ENCODE measurements around the gene STUM. TPM values are rescaled to one million over a fixed set of nuclear protein-coding genes. Genes with fewer than 3 reads are reported as not detected.

The STUM gene
- total RNA-seq, 1 experiment from 2014 or later = 0.03 TPM

GRCh38 chr1:226542623-226543103 is 5.9 kb upstream of the STUM start:
- H3K27ac ChIP-seq = no peak overlapping the region
- H3K27me3 ChIP-seq (replicated peaks) = peaks cover 18% of the 10 kb centered on the region
- no peaks in the 10 kb centered on the region for H3K4me1 ChIP-seq (replicated peaks)
- no peak for DNase-seq (ENCODE audit: low read depth in 1 of 2, low spot score in 2 of 2)
- no peaks in the 10 kb centered on the region for H3K36me3 ChIP-seq
- no peak overlapping the region for H3K4me3 ChIP-seq
- H3K9me3 ChIP-seq (replicated peaks) = no peaks in the 10 kb centered on the region

DNA sequence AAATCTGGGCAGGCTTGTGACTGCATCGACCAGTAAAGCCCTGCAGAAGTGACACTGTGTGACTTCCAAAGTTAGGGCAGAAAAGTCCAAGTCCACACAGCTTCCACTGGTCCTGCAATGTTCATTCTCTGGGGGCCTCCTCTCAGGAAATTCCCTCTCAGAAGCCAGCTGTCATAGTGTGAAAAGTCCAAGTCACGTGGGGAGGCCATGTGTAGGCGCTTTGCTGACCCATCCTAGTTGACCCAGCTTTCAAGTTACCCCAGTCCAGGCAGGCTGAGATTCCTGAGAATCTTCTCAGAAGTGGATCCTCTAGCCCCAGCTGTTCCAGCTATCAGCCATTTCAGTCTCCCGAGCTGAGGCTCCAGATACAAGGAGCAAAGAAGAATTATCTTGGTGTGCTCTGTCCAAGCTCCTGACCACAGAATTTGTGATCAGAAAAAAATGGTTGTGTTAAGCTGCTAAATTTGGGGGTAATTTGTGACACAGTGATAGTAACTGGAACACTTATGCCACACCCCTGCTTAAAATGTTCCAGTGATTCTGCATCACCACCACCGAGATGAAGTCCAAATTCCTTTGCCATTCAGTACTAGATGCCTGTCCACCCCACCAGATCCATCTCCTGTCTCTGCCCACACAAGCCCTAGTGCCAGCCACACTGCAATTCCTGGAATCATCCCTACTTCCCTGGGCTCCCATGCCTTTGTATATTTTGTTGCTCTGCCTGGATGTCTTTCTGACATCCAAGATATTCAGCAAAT is 2.5 kb upstream of the STUM start:
- Histone ChIP-seq H3K4me1 (replicated peaks) (peaks cover 18% of the 10 kb centered on the region), H3K4me3 (no peak overlapping the region), H3K9me3 (replicated peaks) (peaks cover 8% of the 10 kb centered on the region), H3K27me3 (replicated peaks) (peaks cover 42% of the 10 kb centered on the region), H3K36me3 (no peaks in the 10 kb centered on the region), H3K27ac (no peak overlapping the region)
- no peak for DNase-seq (ENCODE audit: low read depth in 1 of 2, low spot score in 2 of 2)

DNA sequence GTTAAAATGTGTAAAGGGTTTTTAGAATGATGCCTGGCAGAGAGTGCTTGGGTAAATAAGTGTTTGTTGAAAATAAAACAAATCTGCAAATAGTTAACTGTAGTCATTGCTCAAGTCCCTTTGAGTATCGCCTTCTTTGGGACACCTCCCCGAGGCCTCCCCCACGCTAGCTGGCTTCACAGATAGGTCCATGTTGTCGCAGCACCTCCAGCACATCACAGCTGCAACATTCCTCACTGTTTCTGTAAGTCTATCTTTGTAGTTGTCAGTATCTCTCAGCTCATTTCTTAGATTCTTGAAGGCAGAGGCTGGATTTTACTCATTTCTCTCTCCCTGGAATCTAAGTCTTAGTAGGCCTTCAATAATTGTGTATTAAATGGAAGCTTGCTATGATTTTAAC is 1.6 kb upstream of the STUM start:
- H3K4me3 ChIP-seq = no peak overlapping the region
- H3K27ac ChIP-seq = no peak overlapping the region
- DNase-seq (ENCODE audit: low read depth in 1 of 2, low spot score in 2 of 2) = no peak
- H3K27me3 ChIP-seq (replicated peaks) = peaks cover 48% of the 10 kb centered on the region
- peaks cover 8% of the 10 kb centered on the region for H3K9me3 ChIP-seq (replicated peaks)
- H3K4me1 ChIP-seq (replicated peaks) = peaks cover 18% of the 10 kb centered on the region
- H3K36me3 ChIP-seq = no peaks in the 10 kb centered on the region

- Histone ChIP-seq H3K9me3 (replicated peaks) (peaks cover 8% of the 10 kb centered on the region), H3K27ac (no peak overlapping the region), H3K4me1 (replicated peaks) (peaks cover 18% of the 10 kb centered on the region), H3K27me3 (replicated peaks) (peaks cover 57% of the 10 kb centered on the region), H3K36me3 (no peaks in the 10 kb centered on the region), H3K4me3 (no peak overlapping the region)
- peak; percentile 55 to 77 for DNase-seq (ENCODE audit: low read depth in 1 of 2, low spot score in 2 of 2)
These were observed 791 bp upstream of the STUM start for GRCh38 chr1:226547754-226548191.

DNA sequence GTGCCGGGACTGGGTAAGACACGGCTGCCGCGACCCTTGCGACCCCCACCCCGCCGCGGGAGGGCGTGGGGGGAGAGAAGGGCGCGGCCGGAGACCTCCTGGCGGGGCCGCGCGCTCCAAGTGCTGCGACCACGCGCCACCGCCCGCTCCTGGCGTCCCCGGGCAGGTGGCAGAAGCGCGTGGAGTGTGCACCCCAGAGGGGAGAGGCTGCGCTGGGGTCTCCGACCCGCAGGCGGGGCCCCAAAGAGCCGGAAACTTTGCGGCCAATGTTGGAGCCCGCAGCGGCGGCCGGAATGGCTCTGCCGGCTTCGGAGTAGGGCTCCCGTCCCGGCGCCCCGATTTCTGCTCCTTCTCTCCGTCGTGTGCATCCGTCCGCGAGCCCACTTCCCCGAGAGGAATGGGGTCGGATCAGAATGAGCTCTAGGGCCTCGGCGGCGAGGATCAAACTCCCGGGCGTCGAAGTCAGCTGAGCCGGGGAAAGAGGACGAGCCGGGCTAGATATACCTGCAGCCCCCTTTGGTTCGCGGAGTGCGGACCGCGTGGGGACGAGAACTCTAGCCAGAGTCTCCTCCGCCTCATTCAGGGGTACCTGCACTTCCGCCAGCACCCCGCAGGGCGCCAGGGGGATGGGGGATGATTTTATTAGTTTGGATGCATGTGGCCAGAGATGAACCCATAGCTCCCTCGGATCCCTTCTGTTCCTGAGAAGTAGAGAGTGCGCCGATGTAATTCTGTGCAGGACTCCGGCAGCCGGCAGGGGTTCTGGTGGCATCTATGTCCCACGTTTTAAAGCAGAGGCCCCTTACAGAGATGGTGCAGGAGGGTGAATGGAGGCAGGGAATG is 751 bp downstream of the STUM start:
- Histone ChIP-seq H3K9me3 (replicated peaks) (peaks cover 8% of the 10 kb centered on the region), H3K27me3 (replicated peaks) (peaks cover 70% of the 10 kb centered on the region), H3K4me1 (replicated peaks) (peaks cover 18% of the 10 kb centered on the region), H3K4me3 (0 out of 2 replicates have a peak overlapping the region, but pooled peaks have one; percentile 15), H3K36me3 (no peaks in the 10 kb centered on the region), H3K27ac (no peak overlapping the region)
- DNase-seq (ENCODE audit: low read depth in 1 of 2, low spot score in 2 of 2) = no peak

- H3K36me3 ChIP-seq = no peaks in the 10 kb centered on the region
- no peak for DNase-seq (ENCODE audit: low read depth in 1 of 2, low spot score in 2 of 2)
- peaks cover 75% of the 10 kb centered on the region for H3K27me3 ChIP-seq (replicated peaks)
These were observed 1.5 kb downstream of the STUM start for GRCh38 chr1:226549937-226550671.

GRCh38 chr1:226550672-226551041 is 2.1 kb downstream of the STUM start:
- DNase-seq (ENCODE audit: low read depth in 1 of 2, low spot score in 2 of 2) = no peak
- peaks cover 8% of the 10 kb centered on the region for H3K9me3 ChIP-seq (replicated peaks)
- no peaks in the 10 kb centered on the region for H3K36me3 ChIP-seq
- H3K4me1 ChIP-seq (replicated peaks) = peaks cover 18% of the 10 kb centered on the region
- no peak overlapping the region for H3K27ac ChIP-seq
- peaks cover 70% of the 10 kb centered on the region for H3K27me3 ChIP-seq (replicated peaks)
- no peak overlapping the region for H3K4me3 ChIP-seq

More at GRCh38 chr1:226549937-226550671, 1.5 kb downstream of the STUM start:
- Histone ChIP-seq H3K27ac (no peak overlapping the region), H3K9me3 (replicated peaks) (peaks cover 8% of the 10 kb centered on the region), H3K4me3 (no peak overlapping the region), H3K4me1 (replicated peaks) (peaks cover 18% of the 10 kb centered on the region)

DNA sequence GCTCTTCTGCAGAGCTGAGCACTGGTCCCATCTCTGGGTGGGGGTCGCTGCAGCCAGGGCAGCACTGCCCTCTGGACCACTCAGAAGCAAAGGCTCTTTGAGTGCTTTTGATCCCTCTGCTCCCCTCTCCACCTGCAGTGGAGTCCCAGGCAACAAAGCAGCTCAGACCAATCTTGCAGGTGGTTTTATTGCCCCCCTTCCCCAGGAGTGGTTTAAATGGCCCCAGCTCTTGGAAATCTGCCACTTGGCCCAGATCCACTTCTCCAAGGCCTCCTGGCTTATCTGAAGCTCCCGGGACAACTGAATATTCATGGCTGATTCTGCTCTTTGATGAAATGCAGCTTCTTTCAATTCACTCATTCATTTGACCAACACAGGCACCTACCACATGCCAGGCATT is 2.7 kb downstream of the STUM start:
- no peak for DNase-seq (ENCODE audit: low read depth in 1 of 2, low spot score in 2 of 2)
- no peak overlapping the region for H3K27ac ChIP-seq
- peaks cover 18% of the 10 kb centered on the region for H3K4me1 ChIP-seq (replicated peaks)
- H3K36me3 ChIP-seq = no peaks in the 10 kb centered on the region
- H3K4me3 ChIP-seq = no peak overlapping the region
- H3K27me3 ChIP-seq (replicated peaks) = peaks cover 71% of the 10 kb centered on the region
- peaks cover 8% of the 10 kb centered on the region for H3K9me3 ChIP-seq (replicated peaks)

DNA sequence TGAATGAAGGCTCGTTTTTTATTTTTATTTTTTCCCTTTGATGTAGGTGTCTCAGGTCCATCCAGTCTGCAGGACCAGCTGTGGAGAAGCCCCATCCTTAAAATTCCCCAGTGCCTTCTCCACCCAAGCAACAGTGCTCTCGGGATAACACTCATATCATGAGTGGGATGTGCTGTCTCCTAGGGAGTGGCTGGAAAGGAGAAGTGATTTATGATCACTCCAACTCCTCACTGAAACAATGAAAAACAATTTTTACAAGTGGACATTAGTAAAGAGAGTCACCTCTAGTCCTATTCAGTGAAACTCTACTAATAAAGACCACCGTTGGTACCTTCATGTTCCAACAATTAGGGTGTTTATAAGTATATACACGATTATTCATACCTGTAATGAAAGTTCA is 3.5 kb downstream of the STUM start:
- H3K9me3 ChIP-seq (replicated peaks) = peaks cover 8% of the 10 kb centered on the region
- H3K27ac ChIP-seq = no peak overlapping the region
- DNase-seq (ENCODE audit: low read depth in 1 of 2, low spot score in 2 of 2) = no peak
- H3K27me3 ChIP-seq (replicated peaks) = peaks cover 68% of the 10 kb centered on the region
- no peaks in the 10 kb centered on the region for H3K36me3 ChIP-seq
- H3K4me3 ChIP-seq = no peak overlapping the region
- peaks cover 18% of the 10 kb centered on the region for H3K4me1 ChIP-seq (replicated peaks)

DNA sequence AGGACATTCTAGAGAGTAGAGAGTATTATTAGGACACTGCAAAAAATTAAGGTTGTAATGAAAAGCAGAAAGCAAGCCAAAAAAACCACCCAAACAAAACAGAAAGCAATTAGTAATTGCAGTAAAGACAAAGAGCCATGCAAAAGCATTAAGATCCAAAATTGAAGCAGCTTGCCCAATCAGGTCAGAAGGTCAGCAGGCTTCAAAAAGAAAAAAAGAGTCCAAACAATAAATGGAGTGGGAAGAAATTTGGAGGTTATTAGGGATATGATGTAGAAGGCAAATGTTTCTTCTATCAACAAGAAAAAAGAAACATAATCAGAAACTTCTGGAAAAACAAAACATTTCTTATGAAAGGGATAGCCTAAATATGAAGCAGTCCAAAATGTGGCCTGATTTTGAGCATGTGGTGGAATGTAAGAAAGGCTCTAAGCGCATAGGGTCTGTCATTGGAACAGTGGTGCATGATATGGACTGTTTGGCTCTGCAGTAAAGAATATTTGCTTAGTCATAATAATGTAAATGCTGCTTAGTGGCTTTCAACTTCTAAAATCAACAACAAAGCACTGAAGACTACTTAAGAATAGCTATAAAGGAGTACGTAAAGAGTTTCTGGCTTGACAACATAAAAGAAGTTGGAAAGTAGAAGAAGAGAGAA is 4.8 kb downstream of the STUM start:
- peaks cover 8% of the 10 kb centered on the region for H3K9me3 ChIP-seq (replicated peaks)
- no peak for DNase-seq (ENCODE audit: low read depth in 1 of 2, low spot score in 2 of 2)
- no peaks in the 10 kb centered on the region for H3K36me3 ChIP-seq
- H3K4me3 ChIP-seq = no peak overlapping the region
- H3K27me3 ChIP-seq (replicated peaks) = peaks cover 58% of the 10 kb centered on the region
- H3K4me1 ChIP-seq (replicated peaks) = peaks cover 15% of the 10 kb centered on the region
- no peak overlapping the region for H3K27ac ChIP-seq

DNA sequence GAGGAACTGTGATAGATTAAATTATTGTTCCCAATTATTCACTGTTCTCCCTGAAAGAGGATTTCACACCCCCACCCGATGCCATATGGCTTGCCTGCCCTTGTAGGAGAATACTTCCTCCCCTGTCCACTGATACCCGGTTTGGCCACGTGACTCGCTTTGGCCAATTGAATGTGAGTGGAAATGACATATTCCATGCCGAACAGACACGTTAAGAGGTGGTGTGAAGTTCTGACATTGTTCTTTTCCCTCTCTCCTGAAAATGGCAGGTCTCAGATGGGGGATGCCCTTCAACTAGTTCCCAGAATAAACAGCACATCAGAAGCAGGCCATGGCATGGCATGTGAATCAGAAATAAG is 5.3 kb downstream of the STUM start:
- Histone ChIP-seq H3K9me3 (replicated peaks) (peaks cover 6% of the 10 kb centered on the region), H3K27me3 (replicated peaks) (peaks cover 54% of the 10 kb centered on the region), H3K4me3 (no peak overlapping the region), H3K36me3 (no peaks in the 10 kb centered on the region), H3K4me1 (replicated peaks) (peaks cover 10% of the 10 kb centered on the region), H3K27ac (no peak overlapping the region)
- DNase-seq (ENCODE audit: low read depth in 1 of 2, low spot score in 2 of 2) = no peak

GRCh38 chr1:226555092-226555491 is 6.5 kb downstream of the STUM start:
- Histone ChIP-seq H3K36me3 (no peaks in the 10 kb centered on the region), H3K27ac (no peak overlapping the region), H3K9me3 (replicated peaks) (no peaks in the 10 kb centered on the region), H3K27me3 (replicated peaks) (peaks cover 42% of the 10 kb centered on the region), H3K4me3 (no peak overlapping the region), H3K4me1 (replicated peaks) (no peaks in the 10 kb centered on the region)
- DNase-seq (ENCODE audit: low read depth in 1 of 2, low spot score in 2 of 2) = no peak

- DNase-seq (ENCODE audit: low read depth in 1 of 2, low spot score in 2 of 2) = no peak
- Histone ChIP-seq H3K27me3 (replicated peaks) (peaks cover 28% of the 10 kb centered on the region), H3K27ac (no peak overlapping the region), H3K9me3 (replicated peaks) (no peaks in the 10 kb centered on the region), H3K36me3 (no peaks in the 10 kb centered on the region), H3K4me3 (no peak overlapping the region), H3K4me1 (replicated peaks) (no peaks in the 10 kb centered on the region)
These were observed 8.9 kb downstream of the STUM start for GRCh38 chr1:226557424-226557823.

Data from SJSA1 (cell line).